Activated CD4-positive, alpha-beta T cell treated with anti-CD3 and anti-CD28 coated beads, Interleukin-2, amount 10 ng/mL, durations not matched to agents 24 days and 14 days (primary cell): ENCODE measurements around the gene MAP3K2. TPM values are rescaled to one million over a fixed set of nuclear protein-coding genes. Genes with fewer than 3 reads are reported as not detected.
"Not testable (repeated sequence)": the region's sequence is repeated elsewhere in the genome, so short reads cannot be mapped to it uniquely, and the experiment has no call there.

Source experiments
- DNase-seq: peaks from one replicate; pipeline ENCODE4 v3.0.0; 2022
- H3K27ac Mint-ChIP-seq: one replicate; pipeline ENCODE4 v1.8.0; 2022; ENCODE audit warnings: mild to moderate bottlenecking, mixed read lengths
- H3K27me3 Mint-ChIP-seq: one replicate; pipeline ENCODE4 v1.8.0; 2022; ENCODE audit warnings: mixed read lengths
- H3K36me3 Mint-ChIP-seq: one replicate; pipeline ENCODE4 v1.8.0; 2022; ENCODE audit warnings: low read depth, mild to moderate bottlenecking, mixed read lengths
- H3K4me1 Mint-ChIP-seq: one replicate; pipeline ENCODE4 v1.8.0; 2021; ENCODE audit warnings: mixed read lengths
- H3K4me3 Mint-ChIP-seq: one replicate; pipeline ENCODE4 v1.8.0; 2022; ENCODE audit warnings: mild to moderate bottlenecking, moderate library complexity, mixed read lengths
- H3K9me3 Mint-ChIP-seq: one replicate; pipeline ENCODE4 v1.8.0; 2021; ENCODE audit warnings: mixed read lengths
- intact Hi-C: fragments of 100-400 bp; cut with micrococcal nuclease; formaldehyde crosslinking; loops from one replicate; pipeline ENCODE4 v1.15.1; 2023
- total RNA-seq: library from RNA; stranded (reverse); gene quantifications from 2 replicates; pipeline ENCODE4 v1.2.3, GENCODE V29; 2022

Gene MAP3K2
- total RNA-seq, 1 donor from 2014 or later = 53.7 TPM

- not testable (repeated sequence) for H3K27me3 Mint-ChIP-seq, H3K4me3 Mint-ChIP-seq, H3K9me3 Mint-ChIP-seq, H3K36me3 Mint-ChIP-seq, H3K27ac Mint-ChIP-seq, DNase-seq
- H3K4me1 Mint-ChIP-seq = peaks cover 22% of the 10 kb centered on the region
- intact Hi-C loops = loop anchor here (2.0 kb wide), 1 partner anchor 63 kb away; no protein-coding TSS in a partner anchor
These were observed 33.7 kb downstream of the MAP3K2 start for GRCh38 chr2:127353873-127354676.

GRCh38 chr2:127353223-127353622, 34.6 kb downstream of the MAP3K2 start:
- intact Hi-C loops, H3K27me3 Mint-ChIP-seq, H3K9me3 Mint-ChIP-seq, H3K4me3 Mint-ChIP-seq, H3K36me3 Mint-ChIP-seq, DNase-seq, H3K27ac Mint-ChIP-seq: not testable (repeated sequence)
- H3K4me1 Mint-ChIP-seq = peaks cover 27% of the 10 kb centered on the region

- H3K27ac Mint-ChIP-seq = no peak overlapping the region
- H3K36me3 Mint-ChIP-seq = peaks cover 5% of the 10 kb centered on the region
- no peak for DNase-seq
These were observed 36.2 kb downstream of the MAP3K2 start for GRCh38 chr2:127351603-127352002.

GRCh38 chr2:127348426-127349000, 39.3 kb downstream of the MAP3K2 start:
- DNase-seq = no peak
- Mint-ChIP-seq H3K4me1 (peaks cover 24% of the 10 kb centered on the region), H3K9me3 (no peaks in the 10 kb centered on the region), H3K27ac (no peak overlapping the region), H3K27me3 (no peaks in the 10 kb centered on the region), H3K36me3 (peaks cover 6% of the 10 kb centered on the region), H3K4me3 (no peak overlapping the region)
- intact Hi-C loops = no loop called here

More at GRCh38 chr2:127351603-127352002, 36.2 kb downstream of the MAP3K2 start:
- H3K4me3 Mint-ChIP-seq = no peak overlapping the region
- H3K4me1 Mint-ChIP-seq = peaks cover 28% of the 10 kb centered on the region
- H3K9me3 Mint-ChIP-seq = no peaks in the 10 kb centered on the region
- intact Hi-C loops = no loop called here
- no peaks in the 10 kb centered on the region for H3K27me3 Mint-ChIP-seq

- Mint-ChIP-seq H3K9me3 (no peaks in the 10 kb centered on the region), H3K27me3 (no peaks in the 10 kb centered on the region), H3K4me3 (no peak overlapping the region), H3K36me3 (peaks cover 6% of the 10 kb centered on the region), H3K27ac (peak overlapping the region; percentile 59), H3K4me1 (peaks cover 24% of the 10 kb centered on the region)
- DNase-seq = no peak
- intact Hi-C loops = no loop called here
These were observed 39.9 kb downstream of the MAP3K2 start for GRCh38 chr2:127347734-127348392.

GRCh38 chr2:127347015-127347414, 40.8 kb downstream of the MAP3K2 start:
- Mint-ChIP-seq H3K27ac (no peak overlapping the region), H3K9me3 (no peaks in the 10 kb centered on the region), H3K36me3 (peaks cover 5% of the 10 kb centered on the region), H3K4me3 (no peak overlapping the region), H3K4me1 (peaks cover 26% of the 10 kb centered on the region), H3K27me3 (no peaks in the 10 kb centered on the region)
- DNase-seq = no peak
- intact Hi-C loops = no loop called here

- intact Hi-C loops = no loop called here
- Mint-ChIP-seq H3K36me3 (peaks cover 12% of the 10 kb centered on the region), H3K4me3 (no peak overlapping the region), H3K27ac (no peak overlapping the region), H3K9me3 (no peaks in the 10 kb centered on the region), H3K27me3 (no peaks in the 10 kb centered on the region), H3K4me1 (peaks cover 14% of the 10 kb centered on the region)
- DNase-seq = no peak
These were observed 44.5 kb downstream of the MAP3K2 start for GRCh38 chr2:127343277-127343676.

GRCh38 chr2:127342101-127342500, 45.7 kb downstream of the MAP3K2 start:
- Mint-ChIP-seq H3K4me3 (no peak overlapping the region), H3K4me1 (peaks cover 7% of the 10 kb centered on the region), H3K27me3 (no peaks in the 10 kb centered on the region), H3K36me3 (peaks cover 19% of the 10 kb centered on the region), H3K27ac (no peak overlapping the region), H3K9me3 (no peaks in the 10 kb centered on the region)
- intact Hi-C loops = no loop called here
- DNase-seq = no peak

GRCh38 chr2:127332335-127332734, 55.4 kb downstream of the MAP3K2 start:
- intact Hi-C loops = no loop called here
- Mint-ChIP-seq H3K9me3 (no peaks in the 10 kb centered on the region), H3K36me3 (peaks cover 26% of the 10 kb centered on the region), H3K27ac (no peak overlapping the region), H3K4me3 (no peak overlapping the region), H3K27me3 (no peaks in the 10 kb centered on the region), H3K4me1 (no peaks in the 10 kb centered on the region)
- DNase-seq = no peak

- DNase-seq = no peak
- Mint-ChIP-seq H3K4me1 (no peaks in the 10 kb centered on the region), H3K36me3 (peaks cover 26% of the 10 kb centered on the region), H3K9me3 (no peaks in the 10 kb centered on the region), H3K27ac (no peak overlapping the region), H3K4me3 (no peak overlapping the region), H3K27me3 (no peaks in the 10 kb centered on the region)
- intact Hi-C loops = no loop called here
These were observed 57.0 kb downstream of the MAP3K2 start for GRCh38 chr2:127330753-127331152.

GRCh38 chr2:127326289-127326945, 61.4 kb downstream of the MAP3K2 start:
- peaks cover 34% of the 10 kb centered on the region for H3K36me3 Mint-ChIP-seq
- no peak overlapping the region for H3K27ac Mint-ChIP-seq
- intact Hi-C loops = no loop called here
- no peak for DNase-seq
- no peaks in the 10 kb centered on the region for H3K27me3 Mint-ChIP-seq
- no peak overlapping the region for H3K4me3 Mint-ChIP-seq
- no peaks in the 10 kb centered on the region for H3K9me3 Mint-ChIP-seq
- H3K4me1 Mint-ChIP-seq = no peaks in the 10 kb centered on the region

- no peaks in the 10 kb centered on the region for H3K27me3 Mint-ChIP-seq
- no peak overlapping the region for H3K4me3 Mint-ChIP-seq
- intact Hi-C loops = loop anchor here (2.0 kb wide), 1 partner anchor 154 kb away; no protein-coding TSS in a partner anchor
- no peak overlapping the region for H3K27ac Mint-ChIP-seq
- no peak for DNase-seq
- peaks cover 8% of the 10 kb centered on the region for H3K9me3 Mint-ChIP-seq
- H3K36me3 Mint-ChIP-seq = peaks cover 45% of the 10 kb centered on the region
- peaks cover 6% of the 10 kb centered on the region for H3K4me1 Mint-ChIP-seq
These were observed 63.1 kb downstream of the MAP3K2 start for GRCh38 chr2:127324635-127325034.

- Mint-ChIP-seq H3K27me3 (no peaks in the 10 kb centered on the region), H3K27ac (no peak overlapping the region), H3K4me3 (no peak overlapping the region), H3K9me3 (peaks cover 8% of the 10 kb centered on the region), H3K4me1 (peaks cover 6% of the 10 kb centered on the region), H3K36me3 (peaks cover 56% of the 10 kb centered on the region)
- DNase-seq = no peak
- intact Hi-C loops = no loop called here
These were observed 66.5 kb downstream of the MAP3K2 start for GRCh38 chr2:127321303-127321702.
